Activated CD4-positive, alpha-beta T cell treated with anti-CD3 and anti-CD28 coated beads for 48 hours (primary cell): ENCODE data around the gene CADPS2.
"Not testable (repeated sequence)": the region's sequence is repeated elsewhere in the genome, so short reads cannot be mapped to it uniquely, and the experiment has no call there.

Experiments used
- DNase-seq: peaks from one replicate; pipeline ENCODE4 v3.0.0-alpha.2; 2020

CADPS2 gene

DNA sequence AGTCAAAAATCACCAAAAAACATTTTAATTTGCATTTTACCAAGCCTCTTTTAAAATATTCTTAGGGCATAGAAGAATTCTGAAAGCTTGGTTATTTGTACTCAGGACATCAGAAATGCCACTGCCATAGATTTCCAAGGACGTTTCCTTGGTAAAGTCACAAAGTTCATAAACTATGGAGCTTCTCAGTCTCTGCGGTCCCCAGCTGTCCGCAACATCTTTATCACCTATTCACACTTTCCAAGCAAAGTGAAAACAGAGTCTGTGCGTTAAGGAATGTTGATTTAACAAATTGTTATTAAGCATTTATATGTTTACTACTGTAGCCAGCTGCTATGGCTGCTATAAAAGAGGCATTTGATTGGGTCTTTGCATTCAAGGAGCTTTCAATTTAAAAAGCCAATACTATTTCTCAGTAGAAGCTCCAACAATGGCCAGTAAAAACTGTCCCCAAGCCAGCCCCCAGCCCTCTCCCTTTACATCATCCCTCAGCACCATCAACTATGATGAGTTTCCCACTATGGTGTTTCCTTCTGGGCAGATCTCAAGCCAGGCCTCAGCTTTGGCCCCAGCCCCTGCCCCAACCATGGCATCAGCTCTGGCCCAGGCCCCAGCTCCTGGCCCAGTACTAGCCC lies 36.8 kb downstream of the CADPS2 start:
- no peak for DNase-seq

- no peak for DNase-seq
Measured at GRCh38 chr7:122847871-122848473, 38.3 kb downstream of the CADPS2 start.

- DNase-seq = no peak
Measured at GRCh38 chr7:122846591-122846990, 39.7 kb downstream of the CADPS2 start.

DNA sequence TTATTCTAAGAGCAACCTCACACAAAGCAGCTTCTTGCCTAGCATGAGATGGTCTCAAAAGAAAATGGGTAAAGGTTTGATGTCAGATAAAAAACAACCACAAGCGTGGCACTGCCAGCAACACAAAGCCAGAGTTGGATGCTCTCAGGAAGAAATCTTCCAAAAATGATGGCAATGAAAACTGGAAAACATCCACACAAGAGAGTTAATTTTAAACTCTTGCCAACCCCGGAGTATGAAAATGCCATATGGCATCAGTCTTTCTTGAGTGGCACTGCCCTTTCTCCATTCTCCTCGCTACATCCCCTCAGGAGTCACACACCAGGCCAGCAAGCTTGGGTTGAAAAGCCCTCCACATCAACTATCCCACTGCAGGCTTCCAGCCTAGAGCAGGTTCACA lies 41.0 kb downstream of the CADPS2 start:
- DNase-seq = no peak

GRCh38 chr7:122844191-122844988 lies 41.9 kb downstream of the CADPS2 start:
- DNase-seq = no peak

GRCh38 chr7:122842971-122843370 lies 43.3 kb downstream of the CADPS2 start:
- DNase-seq = no peak

GRCh38 chr7:122836286-122836685 lies 50.0 kb downstream of the CADPS2 start:
- DNase-seq = not testable (repeated sequence)

DNA sequence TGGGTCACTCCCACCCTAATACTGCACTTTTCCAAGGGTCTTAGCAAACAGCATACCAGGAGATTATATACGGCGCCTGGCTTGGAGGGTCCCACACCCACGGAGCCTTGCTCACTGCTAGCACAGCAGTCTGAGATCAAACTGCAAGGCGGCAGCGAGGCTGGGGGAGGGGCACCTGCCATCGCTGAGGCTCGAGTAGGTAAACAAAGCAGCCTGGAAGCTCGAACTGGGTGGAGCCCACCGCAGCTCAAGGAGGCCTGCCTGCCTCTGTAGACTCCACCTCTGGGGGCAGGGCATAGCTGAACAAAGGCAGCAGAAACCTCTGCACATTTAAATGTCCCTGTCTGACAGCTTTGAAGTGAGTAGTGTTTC lies 51.7 kb downstream of the CADPS2 start:
- not testable (repeated sequence) for DNase-seq

GRCh38 chr7:122833888-122834570 lies 52.2 kb downstream of the CADPS2 start:
- DNase-seq = no peak

GRCh38 chr7:122831436-122831835 lies 54.8 kb downstream of the CADPS2 start:
- DNase-seq = no peak

DNA sequence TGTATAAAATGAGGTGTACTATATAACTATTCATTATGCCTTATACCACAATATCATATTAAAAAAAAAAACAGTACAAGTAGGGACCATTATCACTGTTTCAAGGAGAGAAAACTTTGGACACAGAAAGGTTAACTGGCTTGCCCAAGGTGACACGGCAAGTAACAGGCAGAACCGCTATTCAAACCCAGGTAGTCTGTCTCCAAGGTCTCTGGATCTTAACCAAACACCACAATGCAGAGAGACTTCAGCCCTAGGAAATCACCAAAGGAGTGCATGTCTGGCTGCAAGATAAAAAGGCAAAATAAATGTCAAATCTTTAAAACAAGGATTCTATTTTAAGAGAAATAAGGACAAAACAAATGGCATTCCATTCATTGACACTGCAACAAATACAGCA lies 56.3 kb downstream of the CADPS2 start:
- no peak for DNase-seq

DNA sequence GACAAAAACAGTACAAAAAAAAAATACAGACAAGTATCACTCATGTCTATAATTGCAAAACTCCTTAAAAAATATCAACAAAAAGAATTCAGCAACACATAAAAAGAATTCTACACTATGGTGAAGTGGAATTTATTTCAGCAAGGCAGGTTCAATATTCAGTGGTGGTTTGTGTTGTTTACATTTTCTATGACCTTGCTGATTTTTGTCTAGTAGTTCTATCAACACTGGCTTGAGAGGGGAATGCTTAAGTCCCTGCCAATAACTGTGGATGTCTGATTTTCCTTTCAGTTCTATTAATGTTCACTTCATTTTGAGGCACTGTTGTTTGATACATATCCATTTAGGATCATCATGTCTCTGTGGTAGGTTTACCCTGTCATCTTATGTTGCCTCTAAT lies 58.5 kb downstream of the CADPS2 start:
- DNase-seq = no peak

DNA sequence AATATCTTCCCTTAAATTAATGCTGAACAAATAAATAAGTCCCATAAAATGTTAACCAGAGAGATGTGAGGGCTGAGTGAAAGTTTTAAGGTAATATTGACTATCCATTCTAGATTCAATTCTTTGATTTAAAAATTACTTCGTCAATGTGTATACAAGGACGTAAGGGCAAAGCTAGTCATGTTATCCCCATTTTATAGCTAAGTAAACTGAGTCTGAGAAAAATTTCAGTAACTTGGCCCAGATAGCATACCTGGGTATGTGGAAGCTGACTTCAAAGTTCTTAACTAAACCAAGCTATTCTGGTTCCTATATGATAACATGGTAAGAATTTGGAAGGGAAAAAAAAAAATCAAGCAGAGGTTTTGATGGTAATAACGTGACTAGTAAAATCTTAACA lies 72.4 kb downstream of the CADPS2 start:
- DNase-seq = no peak

DNA sequence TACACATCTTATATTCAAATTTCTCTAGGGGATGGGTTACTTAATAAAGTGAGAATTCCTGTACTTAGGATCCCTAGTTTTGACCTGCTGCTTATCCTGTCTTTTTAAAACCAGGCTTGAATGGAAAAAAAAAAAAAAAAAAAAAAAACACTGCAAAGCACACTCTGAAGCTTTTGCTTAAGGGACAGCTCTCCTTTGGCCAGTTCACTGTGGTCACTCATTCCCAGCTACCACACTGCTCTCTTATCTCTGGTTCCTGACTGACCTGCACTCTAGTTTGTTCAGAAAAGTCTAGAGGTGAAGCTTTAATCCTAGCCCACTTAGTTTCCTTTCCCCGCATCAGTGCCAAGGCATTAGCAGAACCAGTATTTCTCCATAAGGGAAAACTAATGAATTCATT lies 82.4 kb downstream of the CADPS2 start:
- no peak for DNase-seq

DNA sequence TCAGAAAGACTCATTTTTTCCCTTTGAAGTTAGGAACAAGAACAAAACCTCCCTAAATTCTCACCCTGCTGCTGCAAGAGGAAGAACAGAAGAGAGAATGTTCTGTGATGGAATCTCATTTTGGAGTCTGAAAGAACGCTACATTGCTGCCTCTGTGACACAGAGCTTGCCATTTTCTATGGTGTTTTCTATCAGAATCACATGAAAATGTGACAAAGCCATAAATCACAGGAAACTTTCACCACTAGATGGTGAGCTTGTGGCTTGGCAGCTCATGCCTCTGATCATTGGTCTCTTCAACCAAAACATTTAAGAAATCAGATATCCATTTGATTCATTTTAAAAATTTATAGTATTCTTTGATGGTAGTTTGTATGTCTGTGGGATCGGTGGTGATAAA lies 82.9 kb downstream of the CADPS2 start:
- DNase-seq = no peak

DNA sequence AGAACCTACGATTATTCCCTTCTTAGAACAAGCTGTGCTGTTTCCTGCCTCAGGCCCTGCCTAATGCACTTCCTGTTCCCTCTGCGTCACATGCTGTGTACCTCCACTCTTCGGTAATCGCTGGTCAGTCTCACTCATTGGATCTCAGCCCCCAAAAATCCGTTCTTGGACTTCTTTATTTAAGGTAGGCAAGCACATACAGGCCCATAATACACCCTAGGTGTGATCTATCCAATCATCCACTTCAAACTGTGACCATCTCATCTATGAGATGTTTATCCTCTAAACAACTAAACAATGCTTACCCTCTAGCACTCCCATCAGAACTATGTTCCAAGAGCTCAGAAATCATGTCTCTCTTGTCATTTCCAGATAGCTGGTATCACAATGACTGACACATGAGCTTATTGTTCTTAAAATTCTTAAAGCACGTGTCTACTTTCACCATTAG lies 83.9 kb downstream of the CADPS2 start:
- no peak for DNase-seq

DNA sequence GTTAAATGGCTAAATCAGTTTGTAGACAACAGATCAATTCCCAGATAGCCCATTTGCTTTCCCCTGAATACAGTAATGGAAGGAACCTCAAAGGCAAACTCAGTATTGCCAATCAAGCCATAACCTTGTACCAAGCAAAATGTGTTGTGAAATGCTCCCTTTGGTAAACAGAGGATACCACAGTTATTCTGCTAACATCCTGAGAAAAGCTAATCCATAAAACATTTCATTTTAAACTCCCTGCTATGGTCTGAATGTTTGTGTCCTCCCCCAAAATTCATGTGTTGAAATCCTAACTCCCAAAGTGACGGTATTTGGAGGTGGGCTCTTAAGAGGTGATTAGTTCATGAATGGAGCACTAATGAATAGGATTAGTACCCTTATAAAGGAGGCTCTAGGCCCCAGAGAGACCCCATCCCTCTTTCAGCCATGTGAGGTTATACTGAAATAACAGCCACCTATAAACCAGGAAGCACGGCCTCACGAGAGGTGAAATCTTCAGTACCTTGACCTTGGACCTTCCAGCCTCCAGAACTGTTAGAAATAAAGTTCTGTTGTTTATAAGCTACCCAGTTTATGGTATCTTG lies 94.2 kb downstream of the CADPS2 start:
- DNase-seq = no peak

DNA sequence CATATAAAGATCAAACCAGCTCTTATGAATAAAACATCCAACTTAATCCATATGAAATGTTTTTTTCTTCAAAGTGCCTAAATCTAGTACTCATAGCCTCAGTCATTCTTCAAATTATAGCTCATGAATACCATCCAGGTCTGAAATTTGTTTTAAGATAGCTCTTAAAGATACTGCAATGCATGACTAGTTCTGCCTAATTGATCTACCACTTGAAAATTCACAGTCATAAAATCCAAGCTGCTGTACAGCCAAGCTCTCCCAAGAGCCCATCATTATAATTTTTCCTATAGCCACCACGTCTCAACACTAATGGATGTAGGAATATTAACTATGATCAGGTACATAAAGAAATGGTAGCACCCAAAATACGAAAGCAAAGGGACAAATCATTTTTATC lies 95.7 kb downstream of the CADPS2 start:
- DNase-seq = no peak

GRCh38 chr7:122790132-122790531 lies 96.1 kb downstream of the CADPS2 start:
- DNase-seq = no peak

- no peak for DNase-seq
Measured at GRCh38 chr7:122789156-122789555, 97.1 kb downstream of the CADPS2 start.

GRCh38 chr7:122770686-122771335 lies 115.4 kb downstream of the CADPS2 start:
- DNase-seq = no peak

DNA sequence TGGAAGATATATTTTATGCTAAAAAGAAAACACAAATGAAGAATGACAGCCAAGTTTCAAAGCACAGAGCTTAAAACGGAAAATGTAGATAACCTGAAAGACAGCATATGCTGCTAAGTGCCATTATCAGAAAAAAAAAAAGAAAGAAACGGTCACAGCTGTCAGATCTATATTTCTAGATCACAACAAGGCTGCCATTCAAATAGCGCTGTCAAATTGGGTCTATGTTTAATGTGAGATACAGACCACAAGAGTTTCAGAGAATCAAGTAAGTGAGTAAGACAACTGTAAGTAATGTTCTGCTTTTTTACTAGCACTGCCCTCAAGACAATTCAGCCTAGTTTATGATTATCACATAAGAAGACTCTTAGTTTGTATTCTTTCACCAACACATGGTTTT lies 117.4 kb downstream of the CADPS2 start:
- DNase-seq = no peak

- DNase-seq = no peak
Measured at GRCh38 chr7:122767339-122767738, 118.9 kb downstream of the CADPS2 start.
